Medulla oblongata (tissue), 1 donor: ENCODE data around the gene SEMA3G.

Experiments used
- DNase-seq: peaks from one replicate; pipeline ENCODE4 v3.0.0-alpha.2; 2015; ENCODE audit errors: extremely low spot score

SEMA3G gene

GRCh38 chr3:52444860-52445793, at the start of gene SEMA3G:
SEMA3G (minus strand) TSS chr3:52445103; CDS start chr3:52445027, 76 bp downstream.
- DNase-seq, result no peak

GRCh38 chr3:52494445-52494844, 49.5 kb upstream of the SEMA3G start:
- no peak for DNase-seq

GRCh38 chr3:52493232-52494017, 48.5 kb upstream of the SEMA3G start:
- DNase-seq, result no peak

- DNase-seq, result no peak
Observed at GRCh38 chr3:52492059-52492458, 47.2 kb upstream of the SEMA3G start.

GRCh38 chr3:52490939-52491526, 46.1 kb upstream of the SEMA3G start:
- DNase-seq, result no peak

- DNase-seq, result no peak
Observed at GRCh38 chr3:52490035-52490938, 45.4 kb upstream of the SEMA3G start.

GRCh38 chr3:52489453-52489852, 44.5 kb upstream of the SEMA3G start:
- DNase-seq, result no peak

- no peak for DNase-seq
Observed at GRCh38 chr3:52488746-52489145, 43.8 kb upstream of the SEMA3G start.

- DNase-seq, result no peak
Observed at GRCh38 chr3:52487788-52488691, 43.1 kb upstream of the SEMA3G start.

GRCh38 chr3:52487050-52487787, 42.3 kb upstream of the SEMA3G start:
- no peak for DNase-seq

- no peak for DNase-seq
Observed at GRCh38 chr3:52484680-52485461, 40.0 kb upstream of the SEMA3G start.

GRCh38 chr3:52483577-52484381, 38.9 kb upstream of the SEMA3G start:
- peak; percentile 56 for DNase-seq

GRCh38 chr3:52483081-52483480, 38.2 kb upstream of the SEMA3G start:
- no peak for DNase-seq

GRCh38 chr3:52481819-52482521, 37.1 kb upstream of the SEMA3G start:
- DNase-seq, result no peak

- DNase-seq, result no peak
Observed at GRCh38 chr3:52480768-52481715, 36.1 kb upstream of the SEMA3G start.
